ENCODE results near the gene TAX1BP1.
A peak's percentile ranks its signal among the peaks of the same experiment; 100 is the strongest.
"Not testable (repeated sequence)": the region's sequence is repeated elsewhere in the genome, so short reads cannot be mapped to it uniquely, and the experiment has no call there.

TAX1BP1 gene

GRCh38 chr7:27735165-27735564 lies 4.8 kb upstream of the TAX1BP1 start:
- in situ Hi-C loops (cut with HindIII; ENCODE audit: low sequenced_read_pairs): no loop called here
- no peak overlapping the region for H3K4me3 ChIP-seq (ENCODE audit: low read depth, low read length)
- no peak for TF ChIP-seq CTCF (IDR thresholded peaks at IDR 0.05; ENCODE audit: low read depth, low read length, missing control alignments)
- DNase-seq (ENCODE audit: low read depth): no peak

- H3K4me3 ChIP-seq (ENCODE audit: low read depth, low read length): no peak overlapping the region
- DNase-seq (ENCODE audit: low read depth): no peak
- in situ Hi-C loops (cut with HindIII; ENCODE audit: low sequenced_read_pairs): no loop called here
- no peak for TF ChIP-seq CTCF (IDR thresholded peaks at IDR 0.05; ENCODE audit: low read depth, low read length, missing control alignments)
These were observed 4.1 kb upstream of the TAX1BP1 start for GRCh38 chr7:27735831-27736230.

- TF ChIP-seq CTCF (IDR thresholded peaks at IDR 0.05; ENCODE audit: low read depth, low read length, missing control alignments): no peak
- in situ Hi-C loops (cut with HindIII; ENCODE audit: low sequenced_read_pairs): no loop called here
These were observed 2.8 kb upstream of the TAX1BP1 start for GRCh38 chr7:27737178-27737577.

GRCh38 chr7:27737616-27738015 lies 2.3 kb upstream of the TAX1BP1 start:
- in situ Hi-C loops (cut with HindIII; ENCODE audit: low sequenced_read_pairs): no loop called here
- no peak overlapping the region for H3K4me3 ChIP-seq (ENCODE audit: low read depth, low read length)
- DNase-seq (ENCODE audit: low read depth): no peak
- TF ChIP-seq CTCF (IDR thresholded peaks at IDR 0.05; ENCODE audit: low read depth, low read length, missing control alignments): no peak

More at GRCh38 chr7:27737178-27737577, 2.8 kb upstream of the TAX1BP1 start:
- no peak overlapping the region for H3K4me3 ChIP-seq (ENCODE audit: low read depth, low read length)
- DNase-seq (ENCODE audit: low read depth): no peak

- peak; percentile 19 for DNase-seq (ENCODE audit: low read depth)
- peak overlapping the region; percentile 100 for H3K4me3 ChIP-seq (ENCODE audit: low read depth, low read length)
- in situ Hi-C loops (cut with HindIII; ENCODE audit: low sequenced_read_pairs): no loop called here
- no peak for TF ChIP-seq CTCF (IDR thresholded peaks at IDR 0.05; ENCODE audit: low read depth, low read length, missing control alignments)
These were observed 557 bp upstream of the TAX1BP1 start for GRCh38 chr7:27739301-27739908.

GRCh38 chr7:27740449-27741086 lies 606 bp downstream of the TAX1BP1 start:
- in situ Hi-C loops (cut with HindIII; ENCODE audit: low sequenced_read_pairs): no loop called here
- TF ChIP-seq CTCF (IDR thresholded peaks at IDR 0.05; ENCODE audit: low read depth, low read length, missing control alignments): no peak

GRCh38 chr7:27742091-27742710 lies 2.2 kb downstream of the TAX1BP1 start:
- H3K4me3 ChIP-seq (ENCODE audit: low read depth, low read length); DNase-seq (ENCODE audit: low read depth); in situ Hi-C loops (cut with HindIII; ENCODE audit: low sequenced_read_pairs): not testable (repeated sequence)

More at GRCh38 chr7:27740449-27741086, 606 bp downstream of the TAX1BP1 start:
- peak overlapping the region; percentile 100 for H3K4me3 ChIP-seq (ENCODE audit: low read depth, low read length)
- DNase-seq (ENCODE audit: low read depth): peak; percentile 33
